ENCODE data around the gene ULK4.

Gene ULK4

DNA sequence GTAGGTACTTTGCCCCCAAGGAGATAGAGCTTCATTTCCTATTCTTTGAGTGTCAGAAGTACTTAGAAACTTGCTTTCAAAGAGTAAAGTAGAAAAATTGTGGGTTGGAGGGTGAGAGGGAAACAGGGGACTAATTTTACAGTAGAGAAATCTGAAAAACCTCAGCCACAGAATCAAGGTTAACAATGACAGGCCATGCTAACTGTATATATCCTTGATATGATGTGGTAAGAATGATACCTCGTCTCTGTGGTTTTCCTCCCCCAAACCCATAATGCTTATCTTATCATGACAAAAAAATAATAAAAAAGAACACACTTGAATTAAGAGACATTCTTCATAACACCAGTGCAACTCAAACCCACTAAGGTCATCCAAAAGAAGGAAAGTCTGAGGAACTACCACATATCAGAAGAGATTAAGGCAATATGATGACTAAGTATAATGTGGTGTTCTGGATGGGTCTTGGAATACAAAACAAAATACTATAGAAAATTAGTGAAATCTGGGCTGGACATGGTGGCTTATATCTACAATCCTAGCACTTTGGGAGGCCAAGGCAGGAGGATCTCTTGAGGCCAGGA, 360.4 kb downstream of the ULK4 start:
- H3K79me2 ChIP-seq (ENCODE audit: insufficient read depth, low read length): no peaks in the 10 kb centered on the region
- H3K27ac ChIP-seq (ENCODE audit: low read depth, low read length): no peak overlapping the region
- no peaks in the 10 kb centered on the region for H3K9me2 ChIP-seq (replicated peaks; ENCODE audit: insufficient read depth, low read length)
- H3K4me3 ChIP-seq (ENCODE audit: insufficient read depth, low read length, poor library complexity, severe bottlenecking): no peak overlapping the region
- H3K36me3 ChIP-seq (ENCODE audit: low read length): no peaks in the 10 kb centered on the region
- no peak for TF ChIP-seq EZH2phosphoT487 (conservative IDR thresholded peaks at IDR 0.05; ENCODE audit: low read length)
- TF ChIP-seq, protein P1, sequence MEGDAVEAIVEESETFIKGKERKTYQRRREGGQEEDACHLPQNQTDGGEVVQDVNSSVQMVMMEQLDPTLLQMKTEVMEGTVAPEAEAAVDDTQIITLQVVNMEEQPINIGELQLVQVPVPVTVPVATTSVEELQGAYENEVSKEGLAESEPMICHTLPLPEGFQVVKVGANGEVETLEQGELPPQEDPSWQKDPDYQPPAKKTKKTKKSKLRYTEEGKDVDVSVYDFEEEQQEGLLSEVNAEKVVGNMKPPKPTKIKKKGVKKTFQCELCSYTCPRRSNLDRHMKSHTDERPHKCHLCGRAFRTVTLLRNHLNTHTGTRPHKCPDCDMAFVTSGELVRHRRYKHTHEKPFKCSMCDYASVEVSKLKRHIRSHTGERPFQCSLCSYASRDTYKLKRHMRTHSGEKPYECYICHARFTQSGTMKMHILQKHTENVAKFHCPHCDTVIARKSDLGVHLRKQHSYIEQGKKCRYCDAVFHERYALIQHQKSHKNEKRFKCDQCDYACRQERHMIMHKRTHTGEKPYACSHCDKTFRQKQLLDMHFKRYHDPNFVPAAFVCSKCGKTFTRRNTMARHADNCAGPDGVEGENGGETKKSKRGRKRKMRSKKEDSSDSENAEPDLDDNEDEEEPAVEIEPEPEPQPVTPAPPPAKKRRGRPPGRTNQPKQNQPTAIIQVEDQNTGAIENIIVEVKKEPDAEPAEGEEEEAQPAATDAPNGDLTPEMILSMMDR (IDR thresholded peaks at IDR 0.05; ENCODE audit: insufficient read depth, low read length, poor library complexity, severe bottlenecking): no peak
- H3F3A ChIP-seq (ENCODE audit: insufficient read depth): no peaks in the 10 kb centered on the region
- H4K20me1 ChIP-seq (ENCODE audit: low read depth, low read length): no peaks in the 10 kb centered on the region
- no peak overlapping the region for H3K4me2 ChIP-seq (ENCODE audit: low read depth, low read length, poor library complexity, severe bottlenecking)
- H3K27me3 ChIP-seq (ENCODE audit: low read length): no peaks in the 10 kb centered on the region
- no peaks in the 10 kb centered on the region for H3K9me3 ChIP-seq (ENCODE audit: insufficient read depth, low read length)
- no peak overlapping the region for H2AFZ ChIP-seq (ENCODE audit: low read depth, low read length, severe bottlenecking)
- no peak overlapping the region for H3K9ac ChIP-seq (ENCODE audit: low read length)

DNA sequence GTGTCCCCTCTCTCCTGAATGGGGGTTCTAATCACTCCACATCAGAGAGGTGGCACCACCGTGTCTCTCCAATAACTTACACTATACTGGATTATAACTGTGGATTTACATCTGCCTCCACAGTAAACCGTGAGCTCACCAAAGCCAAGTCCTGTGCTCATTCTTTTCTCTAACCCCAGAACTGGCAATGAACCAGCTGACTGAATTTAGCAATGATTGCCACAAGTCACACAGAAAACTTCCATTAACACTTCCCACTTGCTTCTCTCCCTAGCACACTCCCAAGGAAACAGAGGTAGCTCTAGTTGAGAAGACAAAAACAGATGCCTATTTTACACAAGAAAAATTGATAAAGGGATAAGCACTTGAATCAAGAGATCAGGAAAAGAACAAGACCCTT, 361.3 kb downstream of the ULK4 start:
- no peaks in the 10 kb centered on the region for H3K9me2 ChIP-seq (replicated peaks; ENCODE audit: insufficient read depth, low read length)
- no peak overlapping the region for H3K9ac ChIP-seq (ENCODE audit: low read length)
- TF ChIP-seq, protein P1 (IDR thresholded peaks at IDR 0.05; ENCODE audit: insufficient read depth, low read length, poor library complexity, severe bottlenecking): no peak
- TF ChIP-seq EZH2phosphoT487 (conservative IDR thresholded peaks at IDR 0.05; ENCODE audit: low read length): no peak
- H3K79me2 ChIP-seq (ENCODE audit: insufficient read depth, low read length): no peaks in the 10 kb centered on the region
- H3K36me3 ChIP-seq (ENCODE audit: low read length): no peaks in the 10 kb centered on the region
- no peak overlapping the region for H3K27ac ChIP-seq (ENCODE audit: low read depth, low read length)
- no peak overlapping the region for H3K4me2 ChIP-seq (ENCODE audit: low read depth, low read length, poor library complexity, severe bottlenecking)
- H2AFZ ChIP-seq (ENCODE audit: low read depth, low read length, severe bottlenecking): no peak overlapping the region
- no peaks in the 10 kb centered on the region for H3K9me3 ChIP-seq (ENCODE audit: insufficient read depth, low read length)
- no peaks in the 10 kb centered on the region for H3K27me3 ChIP-seq (ENCODE audit: low read length)
- no peaks in the 10 kb centered on the region for H3F3A ChIP-seq (ENCODE audit: insufficient read depth)
- no peak overlapping the region for H3K4me3 ChIP-seq (ENCODE audit: insufficient read depth, low read length, poor library complexity, severe bottlenecking)
- no peaks in the 10 kb centered on the region for H4K20me1 ChIP-seq (ENCODE audit: low read depth, low read length)

DNA sequence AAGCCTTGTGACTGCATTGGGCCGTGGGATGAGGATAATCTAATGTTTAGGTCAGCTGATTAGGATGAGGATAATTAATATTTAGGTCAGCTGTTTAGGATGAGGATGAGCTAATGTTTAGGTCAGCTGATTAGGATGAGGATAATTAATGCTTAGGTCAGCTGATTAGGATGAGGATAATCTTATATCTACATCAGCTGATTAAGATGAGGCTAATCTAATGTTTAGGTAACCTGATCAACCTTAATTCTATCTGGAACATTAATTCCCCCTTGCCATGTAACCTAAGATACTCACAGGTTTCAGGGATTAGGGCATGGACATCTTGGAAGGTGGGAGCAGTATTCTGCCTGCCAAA, 362.8 kb downstream of the ULK4 start:
- Histone ChIP-seq H2AFZ (ENCODE audit: low read depth, low read length, severe bottlenecking) (no peak overlapping the region), H3K36me3 (ENCODE audit: low read length) (no peaks in the 10 kb centered on the region), H3K27ac (ENCODE audit: low read depth, low read length) (no peak overlapping the region), H3K9me3 (ENCODE audit: insufficient read depth, low read length) (no peaks in the 10 kb centered on the region), H3K79me2 (ENCODE audit: insufficient read depth, low read length) (no peaks in the 10 kb centered on the region), H3K9ac (ENCODE audit: low read length) (no peak overlapping the region), H4K20me1 (ENCODE audit: low read depth, low read length) (no peaks in the 10 kb centered on the region), H3F3A (ENCODE audit: insufficient read depth) (no peaks in the 10 kb centered on the region), H3K27me3 (ENCODE audit: low read length) (no peaks in the 10 kb centered on the region), H3K4me2 (ENCODE audit: low read depth, low read length, poor library complexity, severe bottlenecking) (no peak overlapping the region), H3K9me2 (replicated peaks; ENCODE audit: insufficient read depth, low read length) (no peaks in the 10 kb centered on the region), H3K4me3 (ENCODE audit: insufficient read depth, low read length, poor library complexity, severe bottlenecking) (no peak overlapping the region)
- TF ChIP-seq, protein P1 (IDR thresholded peaks at IDR 0.05; ENCODE audit: insufficient read depth, low read length, poor library complexity, severe bottlenecking): no peak
- TF ChIP-seq EZH2phosphoT487 (conservative IDR thresholded peaks at IDR 0.05; ENCODE audit: low read length): no peak

All from SU-DHL-6 (cell line).